ENCODE data around the gene LELP1. TPM values are rescaled to one million over a fixed set of nuclear protein-coding genes. Genes with fewer than 3 reads are reported as not detected.

The LELP1 gene
- total and polyA plus RNA-seq, 2 experiments from 2014 or later: not detected

GRCh38 chr1:153213519-153213918, 10.3 kb downstream of the LELP1 start:
- Mint-ChIP-seq H3K9me3 (no peaks in the 10 kb centered on the region; the same call in 2 of the 3 replicates), H3K4me3 (no peak overlapping the region), H3K27ac (no peak overlapping the region), H3K27me3 (ENCODE audit: insufficient read depth, low read depth, poor library complexity) (no peaks in the 10 kb centered on the region), H3K36me3 (ENCODE audit: low read depth) (no peaks in the 10 kb centered on the region), H3K4me1 (peaks cover 4% of the 10 kb centered on the region; the same call in 2 of the 3 replicates)
- no peak for ATAC-seq
- Histone ChIP-seq H3K9me2 (ENCODE audit: insufficient read depth) (no peaks in the 10 kb centered on the region), H3K36me3 (ENCODE audit: insufficient read depth) (no peaks in the 10 kb centered on the region), H3K4me1 (ENCODE audit: insufficient read depth) (no peaks in the 10 kb centered on the region), H4K20me1 (replicated peaks; ENCODE audit: insufficient read depth) (no peaks in the 10 kb centered on the region), H2AFZ (no peak overlapping the region), H3K4me3 (no peak overlapping the region), H3F3A (replicated peaks; ENCODE audit: low read depth) (no peaks in the 10 kb centered on the region), H3K27ac (ENCODE audit: low read depth) (no peak overlapping the region), H3K27me3 (ENCODE audit: insufficient read depth) (no peaks in the 10 kb centered on the region), H3K79me2 (replicated peaks; ENCODE audit: insufficient read depth) (no peaks in the 10 kb centered on the region), H3K4me2 (no peak overlapping the region)
- DNase-seq (ENCODE audit: low spot score): no peak
- TF ChIP-seq, protein P1, sequence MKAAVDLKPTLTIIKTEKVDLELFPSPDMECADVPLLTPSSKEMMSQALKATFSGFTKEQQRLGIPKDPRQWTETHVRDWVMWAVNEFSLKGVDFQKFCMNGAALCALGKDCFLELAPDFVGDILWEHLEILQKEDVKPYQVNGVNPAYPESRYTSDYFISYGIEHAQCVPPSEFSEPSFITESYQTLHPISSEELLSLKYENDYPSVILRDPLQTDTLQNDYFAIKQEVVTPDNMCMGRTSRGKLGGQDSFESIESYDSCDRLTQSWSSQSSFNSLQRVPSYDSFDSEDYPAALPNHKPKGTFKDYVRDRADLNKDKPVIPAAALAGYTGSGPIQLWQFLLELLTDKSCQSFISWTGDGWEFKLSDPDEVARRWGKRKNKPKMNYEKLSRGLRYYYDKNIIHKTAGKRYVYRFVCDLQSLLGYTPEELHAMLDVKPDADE (IDR thresholded peaks at IDR 0.05): no peak
- TF ChIP-seq ZNF114 (CRISPR knock-in tag; IDR thresholded peaks at IDR 0.05) (no peak), EZH2 (IDR thresholded peaks at IDR 0.05; ENCODE audit: low read depth, unreplicated experiment) (no peak), EZH2phosphoT487 (IDR thresholded peaks at IDR 0.05; ENCODE audit: unreplicated experiment) (no peak), ZNF331 (CRISPR knock-in tag; IDR thresholded peaks at IDR 0.05; ENCODE audit: low read depth) (no peak), JUNB (IDR thresholded peaks at IDR 0.05; ENCODE audit: unreplicated experiment) (no peak), NANOG (IDR thresholded peaks at IDR 0.05; ENCODE audit: borderline replicate concordance) (no peak), CTCF (conservative IDR thresholded peaks at IDR 0.05; ENCODE audit: low read depth in 2 of 2) (no peak), STAT1 (IDR thresholded peaks at IDR 0.05; ENCODE audit: unreplicated experiment) (no peak), ZNF462 (CRISPR knock-in tag; IDR thresholded peaks at IDR 0.05) (no peak), CREB1 (CRISPR knock-in tag; IDR thresholded peaks at IDR 0.05; ENCODE audit: low read depth) (no peak), POLR2AphosphoS5 (IDR thresholded peaks at IDR 0.05; ENCODE audit: low read depth) (no peak)
- TF ChIP-seq, protein P2, sequence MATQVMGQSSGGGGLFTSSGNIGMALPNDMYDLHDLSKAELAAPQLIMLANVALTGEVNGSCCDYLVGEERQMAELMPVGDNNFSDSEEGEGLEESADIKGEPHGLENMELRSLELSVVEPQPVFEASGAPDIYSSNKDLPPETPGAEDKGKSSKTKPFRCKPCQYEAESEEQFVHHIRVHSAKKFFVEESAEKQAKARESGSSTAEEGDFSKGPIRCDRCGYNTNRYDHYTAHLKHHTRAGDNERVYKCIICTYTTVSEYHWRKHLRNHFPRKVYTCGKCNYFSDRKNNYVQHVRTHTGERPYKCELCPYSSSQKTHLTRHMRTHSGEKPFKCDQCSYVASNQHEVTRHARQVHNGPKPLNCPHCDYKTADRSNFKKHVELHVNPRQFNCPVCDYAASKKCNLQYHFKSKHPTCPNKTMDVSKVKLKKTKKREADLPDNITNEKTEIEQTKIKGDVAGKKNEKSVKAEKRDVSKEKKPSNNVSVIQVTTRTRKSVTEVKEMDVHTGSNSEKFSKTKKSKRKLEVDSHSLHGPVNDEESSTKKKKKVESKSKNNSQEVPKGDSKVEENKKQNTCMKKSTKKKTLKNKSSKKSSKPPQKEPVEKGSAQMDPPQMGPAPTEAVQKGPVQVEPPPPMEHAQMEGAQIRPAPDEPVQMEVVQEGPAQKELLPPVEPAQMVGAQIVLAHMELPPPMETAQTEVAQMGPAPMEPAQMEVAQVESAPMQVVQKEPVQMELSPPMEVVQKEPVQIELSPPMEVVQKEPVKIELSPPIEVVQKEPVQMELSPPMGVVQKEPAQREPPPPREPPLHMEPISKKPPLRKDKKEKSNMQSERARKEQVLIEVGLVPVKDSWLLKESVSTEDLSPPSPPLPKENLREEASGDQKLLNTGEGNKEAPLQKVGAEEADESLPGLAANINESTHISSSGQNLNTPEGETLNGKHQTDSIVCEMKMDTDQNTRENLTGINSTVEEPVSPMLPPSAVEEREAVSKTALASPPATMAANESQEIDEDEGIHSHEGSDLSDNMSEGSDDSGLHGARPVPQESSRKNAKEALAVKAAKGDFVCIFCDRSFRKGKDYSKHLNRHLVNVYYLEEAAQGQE (IDR thresholded peaks at IDR 0.05; ENCODE audit: unreplicated experiment): no peak
